Kidney (tissue), 14 donors: ENCODE measurements around the gene SMIM43. TPM values are rescaled to one million over a fixed set of nuclear protein-coding genes. Genes with fewer than 3 reads are reported as not detected.

Experiments used
- DNase-seq, 5 donors: peaks; one replicate each; pipeline ENCODE4 v3.0.0-alpha.2; 2013 to 2020
- FAIRE-seq: peaks from 2 replicates; lab custom pipeline; 2012; peaks lifted over from hg19 to GRCh38; lab: Jason Lieb, UNC
- H3K27ac ChIP-seq, 2 donors: one replicate each; pipeline ENCODE4 v1.7.0; 2013; ENCODE audit warnings: low read depth in 2 of 2, low read length in 2 of 2, inconsistent platforms in 1 of 2
- H3K27me3 ChIP-seq: one replicate; pipeline ENCODE4 v1.7.1; 2013; ENCODE audit warnings: low read length, inconsistent platforms; ENCODE audit not compliant: control insufficient read depth, insufficient read depth
- H3K36me3 ChIP-seq, 3 donors: one replicate each; pipeline versions ENCODE4 v1.7.0 to v1.7.1; 2013; ENCODE audit warnings: low read length in 3 of 3, control low read depth in 1 of 3, inconsistent platforms in 1 of 3; ENCODE audit not compliant: insufficient read depth in 3 of 3, control insufficient read depth in 2 of 3
- H3K4me1 ChIP-seq, 3 donors: one replicate each; pipeline versions ENCODE4 v1.7.0 to v1.7.1; 2013; ENCODE audit warnings: low read length in 3 of 3, inconsistent platforms in 1 of 3, low read depth in 1 of 3; ENCODE audit not compliant: control insufficient read depth in 2 of 3, insufficient read depth in 2 of 3
- H3K4me3 ChIP-seq, 3 donors: one replicate each; pipeline versions ENCODE4 v1.7.0 to v1.8.1; 2013; ENCODE audit warnings: low read length in 3 of 3, control low read depth in 1 of 3, inconsistent platforms in 1 of 3
- H3K9ac ChIP-seq, 3 donors: one replicate each; pipeline versions ENCODE4 v1.7.0 to v1.7.1; 2013; ENCODE audit warnings: low read length in 3 of 3, control low read depth in 1 of 3, inconsistent platforms in 1 of 3
- H3K9me3 ChIP-seq, 3 donors: one replicate each; pipeline versions ENCODE4 v1.7.0 to v1.7.1; 2013; ENCODE audit warnings: low read length in 3 of 3, control low read depth in 1 of 3, inconsistent platforms in 1 of 3; ENCODE audit not compliant: control insufficient read depth in 2 of 3, insufficient read depth in 1 of 3
- CTCF ChIP-seq: IDR thresholded peaks from 3 replicates; pipeline ENCODE4 v1.5.1; 2012; ENCODE audit warnings: mild to moderate bottlenecking, moderate library complexity, borderline replicate concordance; ENCODE audit not compliant: insufficient read depth; ENCODE audit errors: extremely low read depth
- intact Hi-C: fragments of 100-400 bp; cut with DNase I; formaldehyde crosslinking; loops from one replicate; pipeline ENCODE4 v1.11.1; 2022
- polyA plus RNA-seq: library from polyadenylated mRNA; stranded (reverse); fragments of 350-450 nt; fragmentation: Illumina TruSeq; extraction: RNeasy Lipid Tissue Mini Kit (QIAGEN cat#74804); gene quantifications from one replicate; pipeline ENCODE4 v1.2.3, GENCODE V29; 2014; ENCODE audit warnings: low read depth, low replicate concordance; ENCODE audit not compliant: insufficient read depth
- total RNA-seq: library from RNA; stranded (reverse); fragmentation: NEBNext Ultra II Directional; extraction: Animal tissue kit (Norgen Biotek cat#: 25700); gene quantifications from one replicate; pipeline ENCODE4 v1.2.1, GENCODE V29; 2021
- donor health status: control.
- donor health status: control.
- donor health status: control.
- donor health status: control.
- donor health status: control.
- donor health status: DM: yes; HTN: yes; CAD: no.
- donor health status: Normal renal cell carcinoma (clear cell type).

SMIM43 gene
- total and polyA plus RNA-seq, 2 donors from 2014 or later = not detected

- no peaks in the 10 kb centered on the region for H3K9me3 ChIP-seq
- FAIRE-seq = no peak
- H3K9ac ChIP-seq = no peak overlapping the region
- intact Hi-C loops = no loop called here
- no peak overlapping the region for H3K4me3 ChIP-seq
- H3K27me3 ChIP-seq = no peaks in the 10 kb centered on the region
- no peaks in the 10 kb centered on the region for H3K4me1 ChIP-seq
- no peak for TF ChIP-seq CTCF
- no peaks in the 10 kb centered on the region for H3K36me3 ChIP-seq
- DNase-seq = no peak
- H3K27ac ChIP-seq = no peak overlapping the region
Measured at GRCh38 chr4:121728798-121729226, 36.2 kb downstream of the SMIM43 start.

- Histone ChIP-seq H3K9ac (no peak overlapping the region), H3K36me3 (no peaks in the 10 kb centered on the region), H3K27ac (no peak overlapping the region), H3K4me3 (no peak overlapping the region), H3K27me3 (no peaks in the 10 kb centered on the region), H3K9me3 (no peaks in the 10 kb centered on the region), H3K4me1 (no peaks in the 10 kb centered on the region)
- no peak for TF ChIP-seq CTCF
- intact Hi-C loops = no loop called here
- DNase-seq (no peak), FAIRE-seq (no peak)
Measured at GRCh38 chr4:121728066-121728465, 36.9 kb downstream of the SMIM43 start.

- no peaks in the 10 kb centered on the region for H3K9me3 ChIP-seq
- intact Hi-C loops = no loop called here
- no peak overlapping the region for H3K4me3 ChIP-seq
- H3K27ac ChIP-seq = no peak overlapping the region
- H3K9ac ChIP-seq = no peak overlapping the region
- peak; percentile 65 for TF ChIP-seq CTCF
- no peaks in the 10 kb centered on the region for H3K4me1 ChIP-seq
- peak; percentile 27 for FAIRE-seq
- no peaks in the 10 kb centered on the region for H3K27me3 ChIP-seq
- no peaks in the 10 kb centered on the region for H3K36me3 ChIP-seq
- peak in 2 of 5 donors; percentile 60 to 65 for DNase-seq
Measured at GRCh38 chr4:121726642-121727268, 38.2 kb downstream of the SMIM43 start.

GRCh38 chr4:121724671-121725070 lies 40.3 kb downstream of the SMIM43 start:
- no peak for TF ChIP-seq CTCF
- H3K9me3 ChIP-seq = no peaks in the 10 kb centered on the region
- FAIRE-seq (no peak), DNase-seq (no peak)
- H3K4me3 ChIP-seq = no peak overlapping the region
- H3K9ac ChIP-seq = no peak overlapping the region
- H3K27ac ChIP-seq = no peak overlapping the region
- no peaks in the 10 kb centered on the region for H3K36me3 ChIP-seq
- no peaks in the 10 kb centered on the region for H3K27me3 ChIP-seq
- intact Hi-C loops = no loop called here
- no peaks in the 10 kb centered on the region for H3K4me1 ChIP-seq
